MM.1S (cell line): Measurements from ENCODE around the gene OTOA.
"Not testable (repeated sequence)": the region's sequence is repeated elsewhere in the genome, so short reads cannot be mapped to it uniquely, and the experiment has no call there.

Source experiments
- EZH2phosphoT487 ChIP-seq: fragments of 300-600 bp; sonication (generic); IDR thresholded peaks from 2 replicates; pipeline ENCODE4 v1.6.1; 2018; ENCODE audit warnings: antibody characterized with exemption, low read length
- TF ChIP-seq, protein P1 (sequence below): fragments of 300-600 bp; sonication (generic); IDR thresholded peaks from 2 replicates; pipeline ENCODE4 v1.5.1; 2016; ENCODE audit warnings: antibody characterized with exemption, low read length, mixed read lengths

DNA sequence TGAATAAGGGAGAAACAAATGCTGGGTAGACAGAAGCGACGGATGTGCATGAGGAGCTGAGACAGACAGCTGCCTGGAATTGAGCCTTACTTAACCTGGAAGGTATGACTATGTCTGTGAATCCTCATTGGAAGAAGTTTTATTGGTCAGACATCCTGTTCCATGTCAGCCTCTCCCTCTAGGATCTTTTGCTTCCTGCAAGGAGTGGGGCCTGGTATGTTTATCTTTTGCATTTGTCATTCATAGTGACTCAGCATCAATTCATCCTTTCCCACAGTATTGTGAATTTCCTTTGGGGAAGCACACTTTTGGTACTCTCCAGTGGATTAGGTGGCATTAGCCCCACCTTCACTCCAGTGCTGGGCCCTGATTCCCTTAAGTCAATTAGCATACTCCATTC, 105.5 kb downstream of the OTOA start:
- TF ChIP-seq, protein P1, sequence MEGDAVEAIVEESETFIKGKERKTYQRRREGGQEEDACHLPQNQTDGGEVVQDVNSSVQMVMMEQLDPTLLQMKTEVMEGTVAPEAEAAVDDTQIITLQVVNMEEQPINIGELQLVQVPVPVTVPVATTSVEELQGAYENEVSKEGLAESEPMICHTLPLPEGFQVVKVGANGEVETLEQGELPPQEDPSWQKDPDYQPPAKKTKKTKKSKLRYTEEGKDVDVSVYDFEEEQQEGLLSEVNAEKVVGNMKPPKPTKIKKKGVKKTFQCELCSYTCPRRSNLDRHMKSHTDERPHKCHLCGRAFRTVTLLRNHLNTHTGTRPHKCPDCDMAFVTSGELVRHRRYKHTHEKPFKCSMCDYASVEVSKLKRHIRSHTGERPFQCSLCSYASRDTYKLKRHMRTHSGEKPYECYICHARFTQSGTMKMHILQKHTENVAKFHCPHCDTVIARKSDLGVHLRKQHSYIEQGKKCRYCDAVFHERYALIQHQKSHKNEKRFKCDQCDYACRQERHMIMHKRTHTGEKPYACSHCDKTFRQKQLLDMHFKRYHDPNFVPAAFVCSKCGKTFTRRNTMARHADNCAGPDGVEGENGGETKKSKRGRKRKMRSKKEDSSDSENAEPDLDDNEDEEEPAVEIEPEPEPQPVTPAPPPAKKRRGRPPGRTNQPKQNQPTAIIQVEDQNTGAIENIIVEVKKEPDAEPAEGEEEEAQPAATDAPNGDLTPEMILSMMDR = not testable (repeated sequence)
- TF ChIP-seq EZH2phosphoT487 = not testable (repeated sequence)
